GM11168 (cell line): Measurements from ENCODE around the gene HIGD1B.

Experiments used
- in situ Hi-C: fragments of 300-500 bp; cut with MboI; formaldehyde crosslinking; loops from one replicate; pipeline ENCODE4 v1.12.0; 2022; ENCODE audit warnings: low sequenced_read_pairs; ENCODE audit not compliant: unreplicated experiment

Gene HIGD1B

DNA sequence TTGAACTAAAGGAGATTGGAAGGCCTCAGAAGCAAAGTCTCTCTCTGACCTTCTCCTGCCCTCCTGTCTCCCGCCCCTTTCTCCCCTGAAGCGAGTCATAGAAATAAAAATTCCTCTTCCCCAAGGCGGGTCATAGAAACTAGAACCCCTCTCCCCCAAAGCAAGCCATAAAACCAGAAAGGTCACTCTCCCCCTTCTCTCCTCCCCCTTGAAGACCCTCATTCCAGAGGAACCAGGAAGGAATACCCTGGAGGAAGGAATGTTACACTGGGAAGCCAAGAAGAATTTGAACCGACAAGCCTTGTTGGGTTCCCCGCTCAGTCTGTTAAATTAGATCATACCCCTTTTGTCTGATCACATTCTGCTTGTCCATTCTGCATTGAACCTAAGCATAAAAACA, 14.9 kb upstream of the HIGD1B start:
- in situ Hi-C loops = no loop called here

DNA sequence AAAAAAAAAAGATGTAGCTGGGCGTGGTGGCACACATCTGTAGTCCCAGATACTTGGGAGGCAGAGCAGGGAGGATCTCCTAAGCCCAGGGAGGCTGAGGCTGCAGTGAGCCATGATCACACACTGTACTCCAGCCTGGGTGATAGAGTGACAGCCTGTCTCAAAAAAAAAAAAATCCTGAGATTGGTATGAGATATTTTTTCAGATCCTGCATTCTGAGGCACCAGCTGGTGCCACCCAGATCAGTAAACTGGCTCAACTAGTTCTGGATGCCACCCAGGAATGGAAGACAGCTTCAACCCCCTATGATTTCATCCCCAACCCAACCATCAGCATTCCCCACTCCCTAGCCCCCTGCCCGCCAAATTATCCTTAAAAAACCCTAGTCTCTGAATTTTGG, 10.5 kb upstream of the HIGD1B start:
- in situ Hi-C loops = no loop called here

DNA sequence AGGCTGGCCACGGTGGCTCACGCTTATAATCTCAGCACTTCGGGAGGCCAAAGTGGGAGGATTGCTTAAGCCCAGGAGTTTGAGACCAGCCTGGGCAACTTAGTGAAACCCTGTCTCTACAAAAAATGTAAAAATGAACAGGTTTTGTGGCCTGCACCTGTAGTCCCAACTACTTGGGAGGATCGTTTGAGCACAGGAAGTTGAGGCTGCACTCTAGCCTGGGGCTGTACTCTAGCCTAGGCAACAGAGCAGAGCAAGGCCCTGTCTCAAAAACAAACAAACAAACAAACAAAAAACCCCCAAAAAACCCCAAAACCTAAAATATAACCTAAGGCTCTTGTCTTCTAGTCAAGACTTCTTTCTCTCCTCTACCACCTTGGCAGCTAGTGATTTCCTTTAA, 7.4 kb upstream of the HIGD1B start:
- in situ Hi-C loops = no loop called here

DNA sequence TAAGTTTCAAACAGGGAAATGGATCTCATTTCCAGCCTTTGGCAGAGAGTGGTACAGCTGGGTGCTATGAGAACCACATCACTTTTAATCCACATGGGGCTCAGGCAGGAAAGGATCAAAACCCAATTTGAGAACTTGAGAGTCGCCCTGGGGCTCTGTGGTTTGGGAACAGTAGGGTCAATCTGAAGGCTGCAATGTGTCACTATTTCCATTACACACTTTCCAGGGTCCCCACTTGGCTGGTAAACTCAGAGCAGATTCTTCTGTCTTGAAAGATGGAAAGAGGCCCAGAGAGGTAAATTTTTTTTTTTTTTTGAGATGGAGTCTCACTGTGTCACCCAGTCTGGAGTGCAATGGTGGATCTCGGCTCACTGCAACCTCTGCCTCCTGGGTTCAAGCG, 6.7 kb upstream of the HIGD1B start:
- in situ Hi-C loops = no loop called here

DNA sequence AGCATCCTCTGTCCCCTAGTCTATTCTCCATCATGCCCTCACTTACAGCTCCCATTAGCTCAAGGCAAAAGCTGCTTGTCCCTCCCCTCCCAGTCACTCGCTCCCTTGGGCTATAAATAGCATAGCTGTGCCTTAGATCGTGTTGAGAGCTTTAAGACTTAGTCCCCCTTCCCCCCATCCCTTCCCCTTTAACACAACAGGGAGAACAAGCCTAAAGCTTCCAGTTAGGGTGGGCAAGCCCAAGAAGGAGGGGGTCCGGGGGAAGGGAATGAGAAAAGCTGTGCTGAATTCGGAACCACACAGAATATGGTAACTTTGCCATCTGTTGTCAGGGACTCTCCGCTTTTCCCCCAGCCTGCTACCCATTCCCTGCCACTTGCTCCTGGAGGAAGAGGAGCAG, 4.9 kb upstream of the HIGD1B start:
- in situ Hi-C loops = no loop called here

DNA sequence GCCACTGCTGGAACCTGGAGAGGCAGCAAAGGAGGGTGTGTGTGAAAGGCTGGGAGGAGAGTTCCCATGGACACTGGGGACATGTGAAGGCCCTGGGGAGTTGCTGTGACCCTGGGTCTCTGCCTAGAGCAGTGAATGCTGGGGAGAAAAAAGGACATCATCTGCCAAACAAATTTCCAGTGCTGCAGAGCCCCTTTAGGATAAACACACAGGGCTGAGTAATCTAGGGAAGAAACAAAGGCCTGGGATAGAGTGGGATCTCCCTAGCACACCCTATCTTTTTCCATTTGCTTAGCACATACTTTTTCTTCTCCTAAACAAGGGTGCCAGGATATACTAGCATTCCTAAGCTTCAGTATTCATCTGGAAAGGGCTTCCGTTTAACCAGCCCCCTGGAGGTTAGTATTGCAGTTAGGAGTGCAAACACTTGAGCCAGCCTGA, 3.3 kb upstream of the HIGD1B start:
- in situ Hi-C loops = no loop called here

DNA sequence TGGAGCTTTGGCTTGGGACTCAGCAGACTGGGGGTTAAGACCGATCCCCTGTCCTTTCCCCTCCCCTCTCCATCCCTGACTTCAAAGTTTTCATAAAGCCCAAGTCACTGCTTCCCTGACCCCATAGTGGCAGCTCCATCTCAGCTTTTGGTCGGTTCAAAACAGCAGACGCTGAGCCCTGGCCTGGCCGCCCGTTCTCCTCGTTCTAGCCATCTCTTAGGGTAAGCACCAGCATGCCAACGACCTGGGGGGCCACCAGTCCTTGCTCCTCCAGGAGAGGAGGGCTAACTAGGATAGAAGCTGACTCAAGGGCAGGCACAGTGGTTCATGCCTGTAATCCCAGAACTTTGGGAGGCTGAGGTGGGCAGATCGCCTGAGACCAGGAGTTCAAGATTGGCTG, 1.5 kb upstream of the HIGD1B start:
- in situ Hi-C loops = no loop called here

DNA sequence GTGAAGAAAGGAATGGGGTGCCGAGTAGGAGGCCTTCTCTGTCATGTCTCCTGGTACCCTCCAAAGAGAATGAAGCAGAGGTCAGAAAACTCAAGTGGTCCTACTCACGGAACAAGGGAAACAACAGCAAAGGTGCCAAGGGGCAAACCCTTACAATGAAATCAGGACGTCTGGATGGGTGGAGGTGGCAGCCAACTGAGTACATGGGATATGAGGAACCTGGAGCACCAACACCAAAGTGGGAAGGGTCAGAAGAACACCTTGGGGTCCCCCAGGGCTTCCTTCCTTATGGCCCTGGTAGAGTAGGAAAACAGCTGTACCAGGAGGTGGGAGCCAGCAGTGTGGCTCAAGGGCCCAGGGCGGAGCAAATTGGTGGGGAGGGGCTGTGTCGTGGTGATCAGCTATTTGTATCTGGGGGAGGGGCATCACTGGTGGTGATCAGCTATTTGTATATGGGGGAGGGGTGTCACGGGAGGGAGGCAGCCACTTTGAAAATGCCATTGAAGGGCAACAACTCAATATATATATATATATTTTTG, 643 bp downstream of the HIGD1B start:
- in situ Hi-C loops = no loop called here

DNA sequence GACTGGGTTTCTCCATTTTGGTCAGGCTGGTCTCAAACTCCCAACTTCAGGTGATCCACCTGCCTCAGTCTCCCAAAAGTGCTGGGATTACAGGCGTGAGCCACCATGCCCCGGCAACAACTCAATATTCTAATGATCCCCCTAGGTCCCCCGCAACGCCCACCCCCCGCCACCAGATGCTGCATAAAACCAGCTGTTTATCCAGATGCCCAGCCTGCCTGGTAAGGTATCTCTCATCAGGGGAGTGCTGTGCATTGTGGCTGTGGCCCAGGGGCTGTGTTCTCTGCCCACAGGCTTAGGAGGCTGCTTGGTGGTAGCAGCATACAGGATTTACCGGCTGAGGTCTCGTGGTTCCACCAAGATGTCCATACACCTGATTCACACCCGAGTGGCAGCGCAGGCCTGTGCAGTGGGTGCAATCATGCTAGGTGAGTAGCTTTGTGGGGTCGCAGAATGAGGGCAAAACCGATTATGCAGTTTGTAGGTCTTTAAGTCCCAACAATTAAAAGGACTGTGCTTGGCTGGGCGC, 1.3 kb downstream of the HIGD1B start:
- in situ Hi-C loops = no loop called here

DNA sequence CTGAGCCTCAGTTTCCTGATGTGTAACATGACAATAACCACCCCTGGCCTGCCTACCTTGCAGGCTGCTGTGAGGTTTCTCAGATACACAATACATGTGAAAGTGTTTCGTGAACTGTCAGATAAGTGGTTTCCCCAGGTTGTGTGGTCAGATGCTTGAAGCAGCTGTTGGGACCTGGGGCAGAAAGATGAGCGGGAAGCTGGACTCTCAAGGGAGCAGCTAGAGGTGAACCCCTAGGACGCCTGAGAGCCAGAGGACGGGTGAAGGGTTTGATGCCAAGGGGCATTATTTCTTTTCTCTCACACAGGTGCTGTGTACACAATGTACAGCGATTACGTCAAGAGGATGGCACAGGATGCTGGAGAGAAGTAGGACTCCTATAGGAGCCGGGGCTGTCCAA, 2.3 kb downstream of the HIGD1B start:
- in situ Hi-C loops = loop anchor here (5.0 kb wide), 1 partner anchor 68 kb away; no protein-coding TSS in a partner anchor

DNA sequence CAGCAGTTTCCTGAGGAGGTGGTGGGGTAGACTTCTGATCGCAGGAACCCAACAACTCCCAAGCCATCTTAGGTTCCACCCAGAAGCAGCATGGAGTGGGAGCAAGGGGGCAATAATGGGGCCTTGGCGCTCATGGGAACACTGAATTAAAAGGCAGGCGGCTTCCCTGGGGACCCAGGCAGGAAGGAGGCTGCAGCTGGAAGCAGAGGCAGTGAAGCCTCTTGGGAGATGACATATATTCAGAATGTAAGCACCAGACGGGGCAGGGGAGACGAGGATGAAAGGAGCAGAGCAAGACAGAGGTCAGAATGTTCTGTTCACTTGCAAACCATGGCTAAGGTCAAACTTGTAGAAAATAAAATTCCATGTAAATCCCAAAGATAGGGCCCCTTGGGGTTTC, 2.9 kb downstream of the HIGD1B start:
- in situ Hi-C loops = loop anchor here (5.0 kb wide), 1 partner anchor 68 kb away; no protein-coding TSS in a partner anchor

DNA sequence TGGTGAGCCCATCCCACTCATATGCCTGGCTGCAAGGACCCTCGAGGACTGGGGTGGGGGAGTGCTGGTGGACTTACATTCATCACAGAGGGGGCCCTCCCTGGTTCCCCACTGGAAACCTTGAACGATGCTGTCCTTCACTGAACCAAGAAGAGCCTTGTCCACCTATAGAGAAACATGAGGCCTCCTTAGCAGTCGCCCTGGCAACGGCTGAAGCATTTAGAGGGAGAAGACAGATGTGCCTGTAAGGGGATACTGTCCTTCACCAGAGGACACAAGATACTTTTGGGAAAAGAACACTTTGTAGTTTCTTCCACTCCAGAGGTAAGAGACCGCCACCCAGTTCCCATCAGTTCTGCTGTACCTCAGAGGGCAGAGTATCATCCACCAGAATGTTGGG, 6.5 kb downstream of the HIGD1B start:
- in situ Hi-C loops = loop anchor here (5.0 kb wide), 1 partner anchor 72 kb away; no protein-coding TSS in a partner anchor

DNA sequence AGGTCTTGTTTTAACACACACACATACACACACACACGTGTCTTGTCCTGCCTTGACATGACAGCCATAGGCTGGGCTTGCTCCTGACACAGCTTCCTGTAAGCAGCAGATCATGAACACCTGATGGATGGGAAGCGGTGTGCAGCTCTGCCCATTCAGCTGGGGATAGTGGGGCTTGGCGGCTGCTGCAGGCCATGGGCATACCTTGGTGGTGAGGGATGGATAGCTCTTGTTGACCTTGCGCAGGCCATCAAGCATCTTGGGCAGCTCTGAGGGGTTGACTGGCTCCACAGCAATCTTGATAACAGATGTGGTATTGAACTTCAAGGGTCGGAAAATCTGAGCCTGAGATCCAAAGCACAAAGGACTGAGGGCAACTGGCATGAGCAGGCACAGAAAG, 12.0 kb downstream of the HIGD1B start:
- in situ Hi-C loops = no loop called here

DNA sequence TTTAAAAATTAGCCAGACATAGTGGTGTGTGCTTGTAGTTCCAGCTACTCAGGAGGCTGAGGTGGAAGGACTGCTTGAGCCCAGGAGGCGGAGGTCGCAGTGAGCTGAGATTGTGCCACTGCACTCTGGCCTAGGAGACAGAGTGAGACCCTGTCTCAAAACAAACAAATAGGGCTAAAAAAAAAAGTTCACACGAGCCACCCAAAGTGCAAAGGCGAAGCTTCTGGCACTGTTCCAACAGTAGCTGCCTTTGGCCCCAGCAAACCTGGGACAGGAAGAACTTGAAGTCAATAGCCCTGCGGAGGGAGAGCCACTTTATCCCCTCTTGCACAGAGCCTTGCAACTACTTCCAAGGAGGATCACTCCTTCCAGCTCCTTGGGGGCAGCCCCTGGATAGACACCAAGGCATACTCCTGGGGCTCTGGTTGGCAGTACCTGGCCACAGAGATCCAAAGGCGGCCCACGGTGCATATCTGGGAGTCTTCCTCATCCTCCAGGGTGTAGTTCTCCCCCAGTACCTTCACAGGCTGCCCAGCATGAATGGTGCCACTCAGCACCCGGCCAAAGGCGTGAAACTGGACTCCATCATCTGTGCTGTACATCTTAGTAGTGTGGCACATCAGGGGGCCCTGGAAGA, 14.7 kb downstream of the HIGD1B start:
- in situ Hi-C loops = no loop called here

DNA sequence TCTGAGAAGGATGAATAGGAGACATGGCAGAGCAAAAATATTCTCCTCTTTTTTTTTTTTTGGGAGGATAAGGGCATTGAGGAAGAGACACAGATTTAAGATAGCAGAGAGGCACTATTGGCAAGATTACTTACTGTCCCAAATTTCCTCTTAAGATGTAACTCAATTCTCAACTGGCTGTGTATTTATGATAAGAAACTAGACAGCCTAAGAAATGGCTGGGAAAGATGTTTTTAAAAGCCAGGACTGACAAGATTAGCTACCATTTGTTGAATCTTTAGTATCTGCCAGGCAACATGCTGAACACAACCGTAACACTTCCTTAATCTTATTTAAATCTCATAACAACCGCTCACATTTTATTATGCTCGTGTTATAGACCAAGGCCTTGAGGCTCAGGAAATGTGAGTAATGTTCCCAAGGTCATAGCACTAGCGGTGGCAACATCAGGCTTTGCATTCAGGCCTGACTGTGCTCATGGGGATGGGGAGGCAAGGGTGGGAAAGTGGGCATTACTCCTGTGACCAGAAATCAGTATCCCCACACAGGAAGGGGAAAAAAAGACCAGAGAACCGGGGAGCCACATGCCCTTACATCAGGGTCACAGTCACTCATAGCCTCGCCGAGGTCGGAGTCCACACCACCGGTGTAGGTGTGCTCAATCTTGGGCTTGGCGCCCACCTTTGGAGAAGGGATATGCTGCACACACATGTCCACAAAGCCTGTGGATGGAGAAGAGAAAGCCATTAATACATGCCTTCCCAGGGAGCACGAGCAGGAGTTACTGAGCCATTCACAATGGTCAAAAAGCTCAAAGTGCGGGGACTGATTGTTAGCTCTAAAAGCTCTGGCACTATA, 15.6 kb downstream of the HIGD1B start:
- in situ Hi-C loops = no loop called here

DNA sequence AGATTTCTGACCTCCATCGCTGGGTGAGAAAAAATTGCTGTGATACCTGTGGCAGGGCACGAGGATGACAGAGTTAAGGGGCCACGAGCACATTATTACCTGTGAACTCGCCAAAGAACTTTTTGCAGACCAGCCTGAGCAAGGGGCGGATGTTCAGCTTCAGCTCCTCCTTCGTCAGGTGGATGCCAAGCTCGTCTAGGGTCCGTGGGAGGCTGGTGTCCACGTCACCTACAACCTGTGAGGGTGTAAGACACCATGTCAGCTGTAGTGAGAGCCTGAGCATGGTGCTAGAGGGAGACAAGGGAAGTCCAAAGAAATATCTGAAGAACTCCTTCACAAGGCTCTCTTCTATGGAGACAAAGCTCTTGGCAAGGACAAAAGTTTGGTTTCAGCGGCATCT, 17.1 kb downstream of the HIGD1B start:
- in situ Hi-C loops = no loop called here

DNA sequence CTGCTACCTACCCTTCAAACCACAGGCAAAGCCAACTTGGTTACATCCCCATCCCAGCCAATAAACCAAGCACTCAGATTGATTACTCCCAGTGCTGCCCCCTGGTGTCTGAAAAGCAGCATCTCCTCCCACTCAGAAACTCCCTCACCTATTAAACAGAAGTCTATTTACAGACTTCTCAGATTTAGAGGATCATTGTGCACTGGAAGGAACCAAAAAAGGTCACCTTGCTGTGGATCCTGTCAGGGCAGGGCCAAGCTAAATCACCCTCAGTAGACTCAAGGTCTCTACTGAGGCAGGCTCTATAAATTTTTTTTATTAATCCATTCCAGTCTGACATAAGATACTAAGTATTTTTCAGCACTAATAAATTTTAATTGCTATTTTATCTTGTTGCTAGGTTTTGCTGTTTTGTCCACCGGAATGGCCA, 17.6 kb downstream of the HIGD1B start:
- in situ Hi-C loops = no loop called here

DNA sequence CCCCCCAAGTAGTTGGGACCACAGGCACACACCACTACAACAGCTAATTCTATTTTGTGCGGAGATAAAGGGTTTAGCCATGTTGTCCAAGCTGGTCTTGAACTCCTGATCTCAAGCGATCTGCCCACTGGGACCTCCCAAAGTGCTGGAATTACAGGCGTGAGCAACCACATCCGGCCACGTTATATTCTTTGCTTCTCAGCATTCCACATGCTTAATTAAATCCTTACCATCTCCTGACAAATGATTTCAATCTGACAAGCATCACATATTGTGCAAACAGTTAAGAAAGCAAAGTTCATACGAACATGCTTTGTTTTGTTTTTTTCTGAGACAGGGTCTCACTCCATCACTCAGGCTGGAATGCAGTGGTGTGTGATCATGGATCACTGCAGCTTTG, 18.2 kb downstream of the HIGD1B start:
- in situ Hi-C loops = no loop called here

DNA sequence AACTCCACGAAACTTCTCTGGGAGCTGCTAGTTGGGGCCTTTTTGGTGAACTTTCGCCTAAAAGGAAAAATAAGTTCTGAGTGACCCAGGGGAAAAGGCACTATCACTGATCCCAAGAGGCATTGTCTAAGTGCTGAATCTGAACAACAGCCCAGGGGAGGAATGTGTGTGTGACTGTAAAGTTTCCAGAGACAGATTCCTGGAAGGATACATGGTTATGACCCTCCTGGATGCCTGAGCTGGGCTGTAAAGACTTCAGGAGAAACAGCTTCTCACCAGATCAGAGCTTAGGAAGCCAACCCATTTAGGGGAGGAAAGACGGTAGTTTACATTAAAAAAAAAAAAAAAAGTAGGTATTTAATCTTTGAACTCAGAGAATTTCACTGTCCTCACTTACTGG, 20.2 kb downstream of the HIGD1B start:
- in situ Hi-C loops = no loop called here

DNA sequence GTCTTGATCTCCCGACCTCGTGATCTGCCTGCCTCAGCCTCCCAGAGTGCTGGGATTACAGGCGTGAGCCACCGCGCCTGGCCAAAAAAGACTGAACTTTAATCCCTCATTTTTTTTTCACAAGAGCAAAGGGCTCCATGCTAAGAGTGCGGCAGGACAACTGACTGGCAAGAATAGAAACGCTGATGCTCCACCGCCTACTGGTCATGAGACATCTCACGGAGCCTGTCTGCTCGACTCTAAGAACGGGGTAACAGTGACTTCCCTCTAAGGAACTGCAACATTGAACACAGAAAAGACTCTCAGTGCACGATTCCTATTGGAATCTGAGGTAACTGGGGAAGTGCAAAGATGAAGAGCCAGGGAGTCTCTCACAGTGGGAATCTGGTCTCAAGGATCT, 23.9 kb downstream of the HIGD1B start:
- in situ Hi-C loops = loop anchor here (5.0 kb wide), 1 partner anchor 79 kb away; no protein-coding TSS in a partner anchor
